Measurements from ENCODE around the gene SLC35F1.

The SLC35F1 gene

DNA sequence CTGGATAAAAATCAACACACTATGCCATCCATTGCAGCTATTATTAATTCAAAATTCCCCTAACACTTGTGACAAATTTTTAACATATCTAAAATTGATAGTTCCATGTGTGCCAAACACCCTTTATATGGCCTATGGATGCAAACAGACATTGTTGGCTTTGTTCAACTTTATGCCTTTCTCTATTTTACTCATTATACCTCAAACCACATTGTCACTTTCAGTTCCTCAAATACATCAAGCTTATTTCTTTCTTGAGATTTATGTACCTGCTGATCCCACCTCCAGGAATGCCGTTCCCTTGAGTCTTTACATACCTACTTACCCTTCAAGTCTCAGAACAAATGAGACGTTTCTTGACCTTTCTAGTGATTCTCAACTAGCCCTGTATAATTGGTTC is 447.6 kb downstream of the SLC35F1 start:
- TF ChIP-seq, protein P1, sequence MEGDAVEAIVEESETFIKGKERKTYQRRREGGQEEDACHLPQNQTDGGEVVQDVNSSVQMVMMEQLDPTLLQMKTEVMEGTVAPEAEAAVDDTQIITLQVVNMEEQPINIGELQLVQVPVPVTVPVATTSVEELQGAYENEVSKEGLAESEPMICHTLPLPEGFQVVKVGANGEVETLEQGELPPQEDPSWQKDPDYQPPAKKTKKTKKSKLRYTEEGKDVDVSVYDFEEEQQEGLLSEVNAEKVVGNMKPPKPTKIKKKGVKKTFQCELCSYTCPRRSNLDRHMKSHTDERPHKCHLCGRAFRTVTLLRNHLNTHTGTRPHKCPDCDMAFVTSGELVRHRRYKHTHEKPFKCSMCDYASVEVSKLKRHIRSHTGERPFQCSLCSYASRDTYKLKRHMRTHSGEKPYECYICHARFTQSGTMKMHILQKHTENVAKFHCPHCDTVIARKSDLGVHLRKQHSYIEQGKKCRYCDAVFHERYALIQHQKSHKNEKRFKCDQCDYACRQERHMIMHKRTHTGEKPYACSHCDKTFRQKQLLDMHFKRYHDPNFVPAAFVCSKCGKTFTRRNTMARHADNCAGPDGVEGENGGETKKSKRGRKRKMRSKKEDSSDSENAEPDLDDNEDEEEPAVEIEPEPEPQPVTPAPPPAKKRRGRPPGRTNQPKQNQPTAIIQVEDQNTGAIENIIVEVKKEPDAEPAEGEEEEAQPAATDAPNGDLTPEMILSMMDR (IDR thresholded peaks at IDR 0.05; ENCODE audit: control extremely low read depth, extremely low read depth, low read depth, missing control alignments), result no peak
- CTCF ChIA-PET, result interaction anchor here (0.8 kb wide), 1 partner anchor 197 kb away, joined by 3 read pairs; no protein-coding TSS in a partner anchor
- DNase-seq (ENCODE audit: extremely low spot score), result peak; percentile 45

DNA sequence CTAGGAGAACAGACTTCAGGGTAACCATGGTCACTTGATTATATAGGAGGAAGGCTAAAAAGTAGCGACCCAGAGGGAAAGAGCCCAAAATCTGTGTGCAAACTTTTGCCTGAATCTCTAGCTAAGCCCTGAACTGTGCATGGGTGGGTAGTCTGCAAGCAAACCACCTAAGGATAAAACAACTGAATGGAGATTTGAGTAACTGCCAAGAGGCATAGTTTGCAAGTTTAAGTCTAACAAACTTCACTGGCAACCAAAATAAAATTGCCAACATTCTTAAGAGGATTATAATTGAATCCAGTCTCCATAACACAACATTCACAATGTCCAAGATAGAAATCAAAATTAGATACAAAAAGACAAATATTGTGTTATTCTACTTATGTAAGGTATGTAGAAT is 449.0 kb downstream of the SLC35F1 start:
- no peak for DNase-seq (ENCODE audit: extremely low spot score)
- TF ChIP-seq, protein P1 (IDR thresholded peaks at IDR 0.05; ENCODE audit: control extremely low read depth, extremely low read depth, low read depth, missing control alignments), result no peak
- ChIA-PET POLR2A (no interaction called here), CTCF (interaction anchor here (0.8 kb wide), 1 partner anchor 10 kb away, joined by 3 read pairs; no protein-coding TSS in a partner anchor)

More for the DNA sequence above, 447.6 kb downstream of the SLC35F1 start:
- POLR2A ChIA-PET, result no interaction called here

DNA sequence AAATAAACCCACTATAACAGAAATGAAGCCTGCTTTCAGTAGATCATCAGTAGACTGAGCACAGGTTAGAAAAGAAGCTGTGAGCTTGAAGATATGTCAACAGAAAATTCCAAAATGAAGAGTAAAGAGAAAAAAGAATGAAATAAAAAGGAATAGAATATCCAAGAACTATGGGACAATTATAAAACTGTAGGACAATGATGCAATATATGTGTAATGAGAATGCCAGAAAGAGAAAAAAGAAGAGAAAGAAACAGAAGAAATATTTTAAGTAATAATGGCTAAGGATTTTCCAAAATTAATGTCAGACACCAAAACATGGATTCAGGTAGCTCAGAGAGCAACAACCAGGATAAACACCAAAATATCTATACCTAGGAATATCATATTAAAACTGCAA is 449.6 kb downstream of the SLC35F1 start:
- DNase-seq (ENCODE audit: extremely low spot score), result no peak
- ChIA-PET POLR2A (no interaction called here), CTCF (interaction anchor here (0.8 kb wide), 1 partner anchor 9 kb away, joined by 3 read pairs; no protein-coding TSS in a partner anchor)
- TF ChIP-seq, protein P1 (IDR thresholded peaks at IDR 0.05; ENCODE audit: control extremely low read depth, extremely low read depth, low read depth, missing control alignments), result no peak

All from GM10248 (cell line).